ENCODE results near the gene CALHM4. TPM values are rescaled to one million over a fixed set of nuclear protein-coding genes. Genes with fewer than 3 reads are reported as not detected.

Gene CALHM4
- polyA plus RNA-seq, 4 donors: 0.26 to 0.85 (median 0.58) TPM; not detected in 1

GRCh38 chr6:116535109-116535508 lies 18.4 kb upstream of the CALHM4 start:
- no peak for DNase-seq (ENCODE audit: low read depth in 4 of 4, low spot score in 3 of 4)

GRCh38 chr6:116536216-116536621 lies 17.3 kb upstream of the CALHM4 start:
- no peak for DNase-seq (ENCODE audit: low read depth in 4 of 4, low spot score in 3 of 4)

- no peak for DNase-seq (ENCODE audit: low read depth in 4 of 4, low spot score in 3 of 4)
These were observed 11.1 kb upstream of the CALHM4 start for GRCh38 chr6:116542426-116542825.

- no peak for DNase-seq (ENCODE audit: low read depth in 4 of 4, low spot score in 3 of 4)
These were observed 10.4 kb upstream of the CALHM4 start for GRCh38 chr6:116543149-116543548.

GRCh38 chr6:116545651-116546050 lies 7.9 kb upstream of the CALHM4 start, which contains the start of gene TRAPPC3L:
Gene TRAPPC3L (minus strand): TSS chr6:116545684. CDS start chr6:116545514, 170 bp downstream.
- no peak for DNase-seq (ENCODE audit: low read depth in 4 of 4, low spot score in 3 of 4)

- no peak for DNase-seq (ENCODE audit: low read depth in 4 of 4, low spot score in 3 of 4)
These were observed 6.2 kb upstream of the CALHM4 start for GRCh38 chr6:116547358-116547757.

- DNase-seq (ENCODE audit: low read depth in 4 of 4, low spot score in 3 of 4): no peak
These were observed 2.8 kb upstream of the CALHM4 start for GRCh38 chr6:116550796-116551195.

GRCh38 chr6:116556065-116556464 lies 2.5 kb downstream of the CALHM4 start:
- DNase-seq (ENCODE audit: low read depth in 4 of 4, low spot score in 3 of 4): no peak

- no peak for DNase-seq (ENCODE audit: low read depth in 4 of 4, low spot score in 3 of 4)
These were observed 3.4 kb downstream of the CALHM4 start for GRCh38 chr6:116556814-116557415.

- DNase-seq (ENCODE audit: low read depth in 4 of 4, low spot score in 3 of 4): no peak
These were observed 4.3 kb downstream of the CALHM4 start for GRCh38 chr6:116557893-116558292.

GRCh38 chr6:116560130-116560529 lies 6.6 kb downstream of the CALHM4 start:
- DNase-seq (ENCODE audit: low read depth in 4 of 4, low spot score in 3 of 4): no peak

GRCh38 chr6:116561377-116562018 lies 7.9 kb downstream of the CALHM4 start:
- peak in 2 of 4 donors; percentile 64 to 65 for DNase-seq (ENCODE audit: low read depth in 4 of 4, low spot score in 3 of 4)

GRCh38 chr6:116562019-116562403 lies 8.5 kb downstream of the CALHM4 start:
- no peak for DNase-seq (ENCODE audit: low read depth in 4 of 4, low spot score in 3 of 4)

GRCh38 chr6:116562614-116563013 lies 9.1 kb downstream of the CALHM4 start:
- DNase-seq (ENCODE audit: low read depth in 4 of 4, low spot score in 3 of 4): no peak

- DNase-seq (ENCODE audit: low read depth in 4 of 4, low spot score in 3 of 4): no peak
These were observed 10.3 kb downstream of the CALHM4 start for GRCh38 chr6:116563830-116564229.

GRCh38 chr6:116564311-116564710 lies 10.8 kb downstream of the CALHM4 start:
- DNase-seq (ENCODE audit: low read depth in 4 of 4, low spot score in 3 of 4): no peak

GRCh38 chr6:116564921-116565872 lies 11.6 kb downstream of the CALHM4 start:
- no peak for DNase-seq (ENCODE audit: low read depth in 4 of 4, low spot score in 3 of 4)

GRCh38 chr6:116568111-116568510 lies 14.6 kb downstream of the CALHM4 start:
- DNase-seq (ENCODE audit: low read depth in 4 of 4, low spot score in 3 of 4): no peak

- no peak for DNase-seq (ENCODE audit: low read depth in 4 of 4, low spot score in 3 of 4)
These were observed 15.5 kb downstream of the CALHM4 start for GRCh38 chr6:116568821-116569755.

All from left renal pelvis (tissue), 4 donors.